Testis (tissue), 2 donors: ENCODE data around the gene INTS3.

Experiments
- CTCF ChIP-seq, 3 experiments: fragments of 450-650 bp in 2 of 3; fragments of 200-600 bp in 1 of 3; sonication (generic) in 1 of 3; IDR thresholded peaks; one replicate each; pipeline ENCODE4 v1.5.1; 2016 to 2019; ENCODE audit warnings: antibody characterized with exemption in 3 of 3, mild to moderate bottlenecking in 2 of 3, moderate library complexity in 1 of 3
- POLR2A ChIP-seq: fragments of 450-650 bp; IDR thresholded peaks from one replicate; pipeline ENCODE4 v1.6.1; 2017; ENCODE audit warnings: antibody characterized with exemption, mild to moderate bottlenecking, moderate library complexity

- TF ChIP-seq CTCF (IDR thresholded peaks at IDR 0.05) (no peak), POLR2A (no peak)
Observed at GRCh38 chr1:153793973-153794615, 66.2 kb downstream of the INTS3 start.
